Fibroblast of lung (primary cell): ENCODE data around the gene SRCAP. TPM values are rescaled to one million over a fixed set of nuclear protein-coding genes. Genes with fewer than 3 reads are reported as not detected.

Experiments
- DNase-seq, 2 donors: peaks; one replicate each; pipeline versions ENCODE4 v3.0.0 to v3.0.0-alpha.2; 2010; ENCODE audit warnings: low read depth in 2 of 2
- H2AFZ ChIP-seq: 2 replicates; pipeline ENCODE4 v1.5.1; 2012; ENCODE audit warnings: low read length, control low read depth, inconsistent platforms
- H3K27ac ChIP-seq: 2 replicates; pipeline ENCODE4 v1.5.1; 2011; ENCODE audit warnings: low read length, control low read depth; ENCODE audit not compliant: insufficient read depth
- H3K27me3 ChIP-seq: 2 replicates; pipeline ENCODE4 v1.5.1; 2011; ENCODE audit warnings: mild to moderate bottlenecking, low read length; ENCODE audit not compliant: control insufficient read depth, insufficient read depth
- H3K36me3 ChIP-seq: 2 replicates; pipeline ENCODE4 v1.5.1; 2011; ENCODE audit warnings: low read length; ENCODE audit not compliant: control insufficient read depth, insufficient read depth
- H3K4me1 ChIP-seq: 2 replicates; pipeline ENCODE4 v1.5.1; 2011; ENCODE audit warnings: low read length; ENCODE audit not compliant: control insufficient read depth, insufficient read depth; ENCODE audit errors: extremely low read depth
- H3K4me2 ChIP-seq: 2 replicates; pipeline ENCODE4 v1.5.1; 2011; ENCODE audit warnings: low read length, control low read depth; ENCODE audit not compliant: insufficient read depth; ENCODE audit errors: extremely low read depth
- H3K4me3 ChIP-seq, 4 experiments: fragments of 200-600 bp in 1 of 4; sonication (generic) in 1 of 4; replicated peaks in 1 of 4; 2 replicates each; pipeline ENCODE4 v1.5.1; 2011 to 2016; ENCODE audit warnings: low read length in 4 of 4, low read depth in 3 of 4, mild to moderate bottlenecking in 3 of 4, control low read depth in 2 of 4, inconsistent platforms in 1 of 4, mixed read lengths in 1 of 4; ENCODE audit not compliant: insufficient read depth in 1 of 4; ENCODE audit errors: control extremely low read depth in 1 of 4
- H3K79me2 ChIP-seq: 2 replicates; pipeline ENCODE4 v1.5.1; 2012; ENCODE audit warnings: mild to moderate bottlenecking, low read length, inconsistent platforms; ENCODE audit not compliant: control insufficient read depth, insufficient read depth
- H3K9ac ChIP-seq: 2 replicates; pipeline ENCODE4 v1.5.1; 2011; ENCODE audit warnings: mild to moderate bottlenecking, low read length, control low read depth; ENCODE audit not compliant: insufficient read depth
- H3K9me3 ChIP-seq: 2 replicates; pipeline ENCODE4 v1.5.1; 2012; ENCODE audit warnings: low read depth, low read length; ENCODE audit not compliant: control insufficient read depth, insufficient read depth
- H4K20me1 ChIP-seq: 2 replicates; pipeline ENCODE4 v1.5.1; 2011; ENCODE audit warnings: low read length; ENCODE audit not compliant: control insufficient read depth, insufficient read depth; ENCODE audit errors: extremely low read depth
- EZH2 ChIP-seq: IDR thresholded peaks from 2 replicates; pipeline ENCODE4 v1.5.1; 2012; ENCODE audit warnings: low read length, control low read depth, mild to moderate bottlenecking; ENCODE audit errors: missing control alignments
- polyA plus RNA-seq, 2 donors: library from polyadenylated mRNA; depleted of rRNA in 1 of 2; stranded (reverse) in 1 of 2; unstranded in 1 of 2; fragments of >200 nt; gene quantifications; 2 replicates each; pipeline ENCODE4 v1.2.1, GENCODE V29; 2011 to 2012; ENCODE audit warnings: missing spikeins in 1 of 2
- total RNA-seq: library from RNA; depleted of rRNA; stranded (reverse); fragments of >200 nt; gene quantifications from 2 replicates; pipeline ENCODE4 v1.2.1, GENCODE V29; 2014
- TF ChIP-seq, protein P1 (sequence below), 2 donors: IDR thresholded peaks in 1 of 2; conservative IDR thresholded peaks in 1 of 2; 1 replicate in 1 of 2; 2 replicates in 1 of 2; pipeline ENCODE4 v1.5.1; 2011 to 2012; ENCODE audit warnings: low read length in 2 of 2, control low read depth in 1 of 2, inconsistent platforms in 1 of 2, low read depth in 1 of 2, mild to moderate bottlenecking in 1 of 2

The SRCAP gene
- total and polyA plus RNA-seq, 2 donors (not counting 1 experiment from before 2014, with no cell fraction given) = 3.5 to 14.2 TPM

DNA sequence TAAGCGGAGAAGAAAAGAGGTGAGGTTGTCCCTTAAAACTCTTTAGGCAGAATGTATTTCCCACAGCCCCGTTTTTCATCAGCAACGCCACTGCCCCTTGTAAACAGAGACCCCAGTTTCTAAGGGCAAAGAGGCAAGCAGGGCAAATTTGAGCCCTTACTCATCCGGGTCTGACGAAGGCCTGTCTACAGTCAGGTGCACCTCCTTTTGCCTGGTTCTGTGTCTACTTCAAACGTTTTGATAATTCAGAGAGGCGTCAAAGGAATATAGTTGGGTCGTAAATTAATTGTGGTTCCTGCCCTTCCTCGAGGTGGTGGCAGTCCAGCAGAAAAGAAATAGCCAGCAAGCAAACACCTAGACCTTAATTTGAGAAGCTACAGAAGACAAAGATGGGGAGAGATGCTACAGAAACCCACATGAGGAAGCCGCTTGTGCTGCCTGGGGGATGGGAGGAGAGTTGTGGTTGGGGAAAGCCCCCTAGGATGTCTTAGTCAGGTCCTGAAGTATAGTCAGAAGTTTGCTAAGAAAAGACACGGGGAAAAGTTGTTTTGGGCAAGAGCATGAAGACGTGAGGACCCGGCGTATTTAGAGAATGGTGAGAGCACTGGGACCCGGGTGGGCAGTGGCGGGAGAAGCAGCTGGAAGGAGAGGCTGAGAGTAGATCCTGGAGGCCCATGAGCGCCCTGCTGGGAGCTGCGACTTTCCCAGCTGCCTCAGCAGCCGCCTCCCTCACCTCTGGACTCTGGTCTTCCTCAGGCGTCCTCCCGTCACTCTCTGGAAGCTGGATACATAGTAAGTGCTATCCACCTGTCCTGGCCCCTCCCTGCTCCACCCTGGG is 38.3 kb upstream of the SRCAP start:
- Histone ChIP-seq H3K36me3 (peaks cover 35% of the 10 kb centered on the region), H3K4me3 (peak overlapping the region; percentile 73 to 89 (median 81)), H4K20me1 (no peaks in the 10 kb centered on the region), H3K9ac (peak overlapping the region; percentile 99), H3K27ac (peak overlapping the region; percentile 78), H3K9me3 (no peaks in the 10 kb centered on the region), H3K4me2 (peak overlapping the region; percentile 100), H3K27me3 (no peaks in the 10 kb centered on the region), H2AFZ (no peak overlapping the region), H3K4me1 (peaks cover 17% of the 10 kb centered on the region), H3K79me2 (peaks cover 53% of the 10 kb centered on the region)
- DNase-seq = peak in 1 of 2 donors; percentile 41
- TF ChIP-seq, protein P1, sequence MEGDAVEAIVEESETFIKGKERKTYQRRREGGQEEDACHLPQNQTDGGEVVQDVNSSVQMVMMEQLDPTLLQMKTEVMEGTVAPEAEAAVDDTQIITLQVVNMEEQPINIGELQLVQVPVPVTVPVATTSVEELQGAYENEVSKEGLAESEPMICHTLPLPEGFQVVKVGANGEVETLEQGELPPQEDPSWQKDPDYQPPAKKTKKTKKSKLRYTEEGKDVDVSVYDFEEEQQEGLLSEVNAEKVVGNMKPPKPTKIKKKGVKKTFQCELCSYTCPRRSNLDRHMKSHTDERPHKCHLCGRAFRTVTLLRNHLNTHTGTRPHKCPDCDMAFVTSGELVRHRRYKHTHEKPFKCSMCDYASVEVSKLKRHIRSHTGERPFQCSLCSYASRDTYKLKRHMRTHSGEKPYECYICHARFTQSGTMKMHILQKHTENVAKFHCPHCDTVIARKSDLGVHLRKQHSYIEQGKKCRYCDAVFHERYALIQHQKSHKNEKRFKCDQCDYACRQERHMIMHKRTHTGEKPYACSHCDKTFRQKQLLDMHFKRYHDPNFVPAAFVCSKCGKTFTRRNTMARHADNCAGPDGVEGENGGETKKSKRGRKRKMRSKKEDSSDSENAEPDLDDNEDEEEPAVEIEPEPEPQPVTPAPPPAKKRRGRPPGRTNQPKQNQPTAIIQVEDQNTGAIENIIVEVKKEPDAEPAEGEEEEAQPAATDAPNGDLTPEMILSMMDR (conservative IDR thresholded peaks at IDR 0.05 in 1 of 2, IDR thresholded peaks at IDR 0.05 in 1 of 2; ENCODE audit: low read depth in 1 of 2, low read length in 2 of 2) = no peak
- TF ChIP-seq EZH2 = no peak

DNA sequence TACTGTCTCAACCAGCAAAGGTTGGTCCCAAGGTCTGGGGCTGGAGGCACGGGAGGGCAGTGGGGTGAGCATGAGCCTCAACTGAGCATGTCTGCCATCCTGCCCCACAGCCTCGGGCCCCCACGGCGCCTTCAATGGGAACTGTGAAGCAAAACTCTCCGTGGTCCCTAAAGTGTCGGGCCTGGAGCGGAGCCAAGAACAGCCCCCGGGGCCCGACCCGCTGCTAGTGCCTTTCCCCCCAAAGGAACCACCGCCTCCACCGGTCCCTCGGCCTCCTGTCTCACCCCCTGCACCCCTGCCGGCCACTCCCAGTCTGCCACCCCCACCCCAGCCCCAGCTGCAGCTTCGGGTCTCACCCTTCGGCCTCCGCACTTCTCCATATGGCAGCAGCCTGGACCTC is 36.5 kb upstream of the SRCAP start:
- Histone ChIP-seq H3K9ac (no peak overlapping the region), H2AFZ (no peak overlapping the region), H3K4me3 (no peak overlapping the region), H3K36me3 (peaks cover 41% of the 10 kb centered on the region), H3K27me3 (no peaks in the 10 kb centered on the region), H3K27ac (no peak overlapping the region), H3K4me1 (peaks cover 11% of the 10 kb centered on the region), H3K9me3 (no peaks in the 10 kb centered on the region), H3K79me2 (peaks cover 53% of the 10 kb centered on the region), H3K4me2 (no peak overlapping the region), H4K20me1 (no peaks in the 10 kb centered on the region)
- no peak for TF ChIP-seq EZH2
- TF ChIP-seq, protein P1 (conservative IDR thresholded peaks at IDR 0.05 in 1 of 2, IDR thresholded peaks at IDR 0.05 in 1 of 2; ENCODE audit: low read depth in 1 of 2, low read length in 2 of 2) = no peak
- no peak for DNase-seq

DNA sequence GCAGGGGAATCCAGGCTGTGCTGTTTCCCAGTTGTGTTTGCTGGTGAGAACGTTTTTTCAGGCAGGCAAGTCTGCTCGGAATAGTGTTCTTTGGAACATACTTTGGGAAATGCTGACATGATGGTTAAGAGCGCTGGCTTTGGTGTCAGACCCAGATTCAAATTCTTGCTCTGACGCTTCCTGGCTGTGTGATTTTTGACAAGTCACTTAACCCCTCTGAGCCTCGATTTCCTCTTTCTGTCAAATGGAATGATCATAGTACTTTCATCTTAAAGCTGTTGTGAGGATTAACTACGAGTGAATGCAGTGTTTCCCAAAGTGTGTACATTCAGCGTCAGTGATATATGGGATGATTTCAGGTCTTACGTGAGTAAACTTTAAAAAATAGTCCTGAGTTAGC is 35.9 kb upstream of the SRCAP start:
- Histone ChIP-seq H3K36me3 (peaks cover 46% of the 10 kb centered on the region), H4K20me1 (no peaks in the 10 kb centered on the region), H3K27ac (no peak overlapping the region), H3K4me2 (no peak overlapping the region), H3K4me1 (peaks cover 9% of the 10 kb centered on the region), H3K9me3 (no peaks in the 10 kb centered on the region), H2AFZ (no peak overlapping the region), H3K27me3 (no peaks in the 10 kb centered on the region), H3K4me3 (no peak overlapping the region), H3K9ac (no peak overlapping the region), H3K79me2 (peaks cover 53% of the 10 kb centered on the region)
- DNase-seq = no peak
- TF ChIP-seq EZH2 = no peak
- TF ChIP-seq, protein P1 (conservative IDR thresholded peaks at IDR 0.05 in 1 of 2, IDR thresholded peaks at IDR 0.05 in 1 of 2; ENCODE audit: low read depth in 1 of 2, low read length in 2 of 2) = no peak
